Keratinocyte (primary cell): ENCODE data around the gene HLA-DOB.

ENCODE experiments used
- EZH2 ChIP-seq: IDR thresholded peaks from one replicate; pipeline ENCODE4 v1.6.1; 2012; ENCODE audit warnings: inconsistent platforms, mild to moderate bottlenecking, low read length, moderate library complexity
- TF ChIP-seq, protein P1 (sequence below), 3 experiments: IDR thresholded peaks in 1 of 3; conservative IDR thresholded peaks in 1 of 3; optimal IDR thresholded peaks in 1 of 3; 2 replicates in 2 of 3; 3 replicates in 1 of 3; pipeline versions ENCODE3 to v1.5.1; 2011; ENCODE audit warnings: low read length in 3 of 3, mild to moderate bottlenecking in 3 of 3, moderate library complexity in 2 of 3, control low read depth in 1 of 3, inconsistent platforms in 1 of 3; ENCODE audit not compliant: insufficient read depth in 2 of 3; ENCODE audit errors: extremely low read depth in 1 of 3

- no peak for TF ChIP-seq EZH2
- TF ChIP-seq, protein P1, sequence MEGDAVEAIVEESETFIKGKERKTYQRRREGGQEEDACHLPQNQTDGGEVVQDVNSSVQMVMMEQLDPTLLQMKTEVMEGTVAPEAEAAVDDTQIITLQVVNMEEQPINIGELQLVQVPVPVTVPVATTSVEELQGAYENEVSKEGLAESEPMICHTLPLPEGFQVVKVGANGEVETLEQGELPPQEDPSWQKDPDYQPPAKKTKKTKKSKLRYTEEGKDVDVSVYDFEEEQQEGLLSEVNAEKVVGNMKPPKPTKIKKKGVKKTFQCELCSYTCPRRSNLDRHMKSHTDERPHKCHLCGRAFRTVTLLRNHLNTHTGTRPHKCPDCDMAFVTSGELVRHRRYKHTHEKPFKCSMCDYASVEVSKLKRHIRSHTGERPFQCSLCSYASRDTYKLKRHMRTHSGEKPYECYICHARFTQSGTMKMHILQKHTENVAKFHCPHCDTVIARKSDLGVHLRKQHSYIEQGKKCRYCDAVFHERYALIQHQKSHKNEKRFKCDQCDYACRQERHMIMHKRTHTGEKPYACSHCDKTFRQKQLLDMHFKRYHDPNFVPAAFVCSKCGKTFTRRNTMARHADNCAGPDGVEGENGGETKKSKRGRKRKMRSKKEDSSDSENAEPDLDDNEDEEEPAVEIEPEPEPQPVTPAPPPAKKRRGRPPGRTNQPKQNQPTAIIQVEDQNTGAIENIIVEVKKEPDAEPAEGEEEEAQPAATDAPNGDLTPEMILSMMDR (optimal IDR thresholded peaks at IDR 0.05 in 1 of 3, IDR thresholded peaks at IDR 0.05 in 1 of 3, conservative IDR thresholded peaks at IDR 0.05 in 1 of 3; ENCODE audit: extremely low read depth in 1 of 3, insufficient read depth in 2 of 3, low read length in 3 of 3), result no peak
Measured at GRCh38 chr6:32858194-32858593, 41.4 kb upstream of the HLA-DOB start.
